Parathyroid adenoma (tissue), 2 donors: ENCODE measurements around the gene C3.

Source experiments
- H2AFZ ChIP-seq: fragments of 300-600 bp; sonication (generic); one replicate; pipeline ENCODE4 v1.7.0; 2017; ENCODE audit warnings: antibody characterized with exemption, mild to moderate bottlenecking
- H3K27ac ChIP-seq: fragments of 300-600 bp; sonication (generic); one replicate; pipeline ENCODE4 v1.7.0; 2017
- H3K27me3 ChIP-seq: fragments of 300-600 bp; sonication (generic); one replicate; pipeline ENCODE4 v1.7.0; 2017; ENCODE audit warnings: low read length; ENCODE audit not compliant: control insufficient read depth, insufficient read depth
- H3K36me3 ChIP-seq: fragments of 300-600 bp; sonication (generic); one replicate; pipeline ENCODE4 v1.7.0; 2017; ENCODE audit warnings: low read length; ENCODE audit not compliant: control insufficient read depth, insufficient read depth
- H3K4me1 ChIP-seq: fragments of 300-600 bp; sonication (generic); one replicate; pipeline ENCODE4 v1.7.0; 2017; ENCODE audit warnings: control low read depth
- H3K4me2 ChIP-seq: fragments of 300-600 bp; sonication (generic); one replicate; pipeline ENCODE4 v1.7.0; 2017; ENCODE audit warnings: low read length
- H3K4me3 ChIP-seq: fragments of 300-600 bp; sonication (generic); one replicate; pipeline ENCODE4 v1.7.0; 2017; ENCODE audit warnings: low read depth, low read length
- H3K79me2 ChIP-seq: fragments of 300-600 bp; sonication (generic); one replicate; pipeline ENCODE4 v1.7.0; 2017; ENCODE audit warnings: control low read depth
- H3K9ac ChIP-seq: fragments of 300-600 bp; sonication (generic); one replicate; pipeline ENCODE4 v1.7.0; 2017; ENCODE audit warnings: mild to moderate bottlenecking
- H3K9me3 ChIP-seq: fragments of 300-600 bp; sonication (generic); one replicate; pipeline ENCODE4 v1.7.0; 2017; ENCODE audit warnings: low read length; ENCODE audit not compliant: control insufficient read depth
- TF ChIP-seq, protein P1 (sequence below): fragments of 300-600 bp; sonication (generic); IDR thresholded peaks from one replicate; pipeline ENCODE4 v1.7.0; 2017; ENCODE audit warnings: antibody characterized with exemption, mild to moderate bottlenecking
- donor health status: primary hyperparathyroidism.

Gene C3

GRCh38 chr19:6690160-6690885, 30.1 kb downstream of the C3 start:
- no peaks in the 10 kb centered on the region for H3K36me3 ChIP-seq
- no peak overlapping the region for H3K4me3 ChIP-seq
- H3K9ac ChIP-seq: no peak overlapping the region
- no peak overlapping the region for H3K4me2 ChIP-seq
- no peak overlapping the region for H2AFZ ChIP-seq
- H3K27ac ChIP-seq: no peak overlapping the region
- H3K4me1 ChIP-seq: no peaks in the 10 kb centered on the region
- no peaks in the 10 kb centered on the region for H3K27me3 ChIP-seq
- no peaks in the 10 kb centered on the region for H3K79me2 ChIP-seq
- H3K9me3 ChIP-seq: no peaks in the 10 kb centered on the region
- TF ChIP-seq, protein P1, sequence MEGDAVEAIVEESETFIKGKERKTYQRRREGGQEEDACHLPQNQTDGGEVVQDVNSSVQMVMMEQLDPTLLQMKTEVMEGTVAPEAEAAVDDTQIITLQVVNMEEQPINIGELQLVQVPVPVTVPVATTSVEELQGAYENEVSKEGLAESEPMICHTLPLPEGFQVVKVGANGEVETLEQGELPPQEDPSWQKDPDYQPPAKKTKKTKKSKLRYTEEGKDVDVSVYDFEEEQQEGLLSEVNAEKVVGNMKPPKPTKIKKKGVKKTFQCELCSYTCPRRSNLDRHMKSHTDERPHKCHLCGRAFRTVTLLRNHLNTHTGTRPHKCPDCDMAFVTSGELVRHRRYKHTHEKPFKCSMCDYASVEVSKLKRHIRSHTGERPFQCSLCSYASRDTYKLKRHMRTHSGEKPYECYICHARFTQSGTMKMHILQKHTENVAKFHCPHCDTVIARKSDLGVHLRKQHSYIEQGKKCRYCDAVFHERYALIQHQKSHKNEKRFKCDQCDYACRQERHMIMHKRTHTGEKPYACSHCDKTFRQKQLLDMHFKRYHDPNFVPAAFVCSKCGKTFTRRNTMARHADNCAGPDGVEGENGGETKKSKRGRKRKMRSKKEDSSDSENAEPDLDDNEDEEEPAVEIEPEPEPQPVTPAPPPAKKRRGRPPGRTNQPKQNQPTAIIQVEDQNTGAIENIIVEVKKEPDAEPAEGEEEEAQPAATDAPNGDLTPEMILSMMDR: no peak

DNA sequence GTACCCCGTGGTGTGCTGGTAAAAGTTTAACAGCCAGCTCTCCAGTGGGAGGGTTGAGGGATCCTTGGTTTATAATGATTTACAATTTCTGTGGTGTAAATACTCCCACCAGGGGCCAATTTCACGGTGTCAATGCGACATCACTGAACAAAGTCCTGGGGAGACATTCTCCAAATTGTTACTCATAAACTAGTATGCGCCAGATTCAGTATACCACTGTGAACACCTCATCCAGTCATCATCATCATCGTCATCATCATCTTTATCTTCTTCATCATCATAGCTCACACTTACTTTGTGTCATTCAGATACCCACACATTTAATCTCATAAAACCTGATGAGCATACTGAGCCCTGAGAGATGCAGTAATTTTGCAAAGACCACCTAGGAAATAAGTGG, 33.3 kb downstream of the C3 start:
- TF ChIP-seq, protein P1: no peak
- Histone ChIP-seq H2AFZ (no peak overlapping the region), H3K36me3 (no peaks in the 10 kb centered on the region)

GRCh38 chr19:6686628-6686975, 33.8 kb downstream of the C3 start:
- no peak overlapping the region for H3K9ac ChIP-seq
- H3K4me2 ChIP-seq: no peak overlapping the region
- H3K36me3 ChIP-seq: no peaks in the 10 kb centered on the region
- H3K27ac ChIP-seq: no peak overlapping the region
- H3K27me3 ChIP-seq: no peaks in the 10 kb centered on the region
- H2AFZ ChIP-seq: no peak overlapping the region
- no peaks in the 10 kb centered on the region for H3K4me1 ChIP-seq
- no peaks in the 10 kb centered on the region for H3K79me2 ChIP-seq
- TF ChIP-seq, protein P1: no peak
- H3K9me3 ChIP-seq: no peaks in the 10 kb centered on the region
- H3K4me3 ChIP-seq: no peak overlapping the region

More for the DNA sequence above, 33.3 kb downstream of the C3 start:
- Histone ChIP-seq H3K4me1 (no peaks in the 10 kb centered on the region), H3K4me3 (no peak overlapping the region), H3K9me3 (no peaks in the 10 kb centered on the region), H3K4me2 (no peak overlapping the region), H3K27ac (no peak overlapping the region), H3K79me2 (no peaks in the 10 kb centered on the region), H3K27me3 (no peaks in the 10 kb centered on the region), H3K9ac (no peak overlapping the region)

DNA sequence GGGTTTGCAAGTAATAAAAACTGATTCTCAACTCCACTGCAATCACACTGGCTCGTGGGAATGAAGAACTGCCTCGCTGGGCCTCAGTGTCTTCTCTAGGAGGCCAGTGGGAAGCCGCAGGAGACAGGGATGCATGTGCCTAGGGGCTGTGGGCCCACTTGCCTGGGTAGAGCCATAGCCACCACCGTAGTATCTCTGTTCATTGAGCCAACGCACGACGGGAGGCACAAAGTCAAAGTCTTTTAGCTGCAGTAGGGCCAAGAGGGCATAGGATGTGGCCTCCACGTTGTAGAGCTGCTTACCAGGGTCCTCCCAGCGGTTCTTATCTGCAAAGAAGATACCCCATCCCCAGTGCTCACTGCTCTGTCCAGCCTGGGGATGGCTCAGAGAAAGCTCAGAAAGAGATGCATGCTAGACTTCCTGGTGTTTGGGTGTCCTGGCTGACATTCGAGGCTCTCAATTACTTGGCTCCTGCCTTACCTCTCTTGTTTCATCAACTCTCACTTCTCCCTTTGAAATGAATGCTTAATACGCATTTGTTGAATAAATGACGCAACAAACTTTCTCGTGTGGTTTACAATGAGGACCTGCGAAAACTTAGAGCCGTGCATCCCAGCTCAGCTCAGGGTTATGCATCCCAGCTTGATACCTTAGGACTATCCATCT, 34.4 kb downstream of the C3 start:
- Histone ChIP-seq H3K4me3 (no peak overlapping the region), H3K36me3 (no peaks in the 10 kb centered on the region), H3K4me1 (no peaks in the 10 kb centered on the region), H3K79me2 (no peaks in the 10 kb centered on the region), H3K27ac (no peak overlapping the region), H3K9ac (no peak overlapping the region), H2AFZ (no peak overlapping the region), H3K9me3 (no peaks in the 10 kb centered on the region), H3K4me2 (no peak overlapping the region), H3K27me3 (no peaks in the 10 kb centered on the region)
- TF ChIP-seq, protein P1: no peak

DNA sequence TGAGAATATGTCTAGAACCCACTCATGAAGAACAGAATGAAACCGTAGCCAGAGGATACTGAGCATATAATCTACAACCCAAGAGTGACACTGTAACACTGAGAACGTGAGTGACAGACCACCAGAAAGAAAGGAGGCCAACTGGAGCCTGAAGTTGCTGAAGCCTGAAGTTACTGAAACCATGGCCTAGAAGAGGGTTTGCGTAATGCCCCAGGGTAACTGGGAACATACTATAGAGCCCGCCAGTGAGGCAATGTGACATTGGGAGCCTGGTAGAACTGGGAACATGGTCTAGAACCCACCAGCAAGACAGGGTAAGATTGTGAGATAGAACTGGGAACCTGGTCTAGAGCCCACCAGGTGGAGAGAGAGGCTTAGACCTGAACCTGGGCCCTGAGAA, 35.0 kb downstream of the C3 start:
- no peak overlapping the region for H3K4me2 ChIP-seq
- no peaks in the 10 kb centered on the region for H3K4me1 ChIP-seq
- H3K9ac ChIP-seq: no peak overlapping the region
- H3K79me2 ChIP-seq: no peaks in the 10 kb centered on the region
- H3K4me3 ChIP-seq: no peak overlapping the region
- H3K27me3 ChIP-seq: no peaks in the 10 kb centered on the region
- H3K9me3 ChIP-seq: no peaks in the 10 kb centered on the region
- TF ChIP-seq, protein P1: no peak
- no peaks in the 10 kb centered on the region for H3K36me3 ChIP-seq
- H2AFZ ChIP-seq: no peak overlapping the region
- H3K27ac ChIP-seq: no peak overlapping the region
